ENCODE measurements around the gene HECW1.

Gene HECW1

GRCh38 chr7:43604251-43604650, 491.8 kb downstream of the HECW1 start:
- Histone ChIP-seq H2BK15ac (ENCODE audit: low read depth, poor library complexity, severe bottlenecking) (no peak overlapping the region), H3K23ac (ENCODE audit: low read length in 2 of 2) (no peak overlapping the region)

GRCh38 chr7:43609097-43609496, 496.6 kb downstream of the HECW1 start:
- no peaks in the 10 kb centered on the region for H3K9me3 ChIP-seq (ENCODE audit: control insufficient read depth, low read length)
- no peak overlapping the region for H2BK120ac ChIP-seq (ENCODE audit: low read depth, low read length)
- H2BK12ac ChIP-seq (ENCODE audit: low read length in 2 of 2): no peak overlapping the region
- H3K4ac ChIP-seq (ENCODE audit: low read depth in 1 of 2, low read length in 2 of 2): peak overlapping the region in 1 of 2 experiments; percentile 10
- no peaks in the 10 kb centered on the region for H3K27me3 ChIP-seq (ENCODE audit: control insufficient read depth in 1 of 2, insufficient read depth in 1 of 2, low read length in 2 of 2)
- no peak overlapping the region for H3K27ac ChIP-seq (ENCODE audit: low read length, poor library complexity, severe bottlenecking)
- no peak overlapping the region for H3K4me3 ChIP-seq (ENCODE audit: insufficient read depth in 1 of 2, low read depth in 1 of 2, low read length in 2 of 2)
- no peaks in the 10 kb centered on the region for H3K4me1 ChIP-seq (ENCODE audit: control insufficient read depth, insufficient read depth, low read depth, low read length)
- no peak overlapping the region for H2AK5ac ChIP-seq (ENCODE audit: low read length, severe bottlenecking)
- no peak overlapping the region for H3K4me2 ChIP-seq (ENCODE audit: low read length, poor library complexity, severe bottlenecking)
- H3K79me1 ChIP-seq (replicated peaks; ENCODE audit: low read length, poor library complexity, severe bottlenecking): peaks cover 16% of the 10 kb centered on the region
- H4K8ac ChIP-seq (ENCODE audit: low read length): no peak overlapping the region
- no peak overlapping the region for H3K14ac ChIP-seq (ENCODE audit: low read length in 2 of 2)
- H3K23ac ChIP-seq (ENCODE audit: low read length in 2 of 2): no peak overlapping the region
- H2BK15ac ChIP-seq (ENCODE audit: low read depth, poor library complexity, severe bottlenecking): no peak overlapping the region
- DNase-seq: no peak
- H3K9ac ChIP-seq (ENCODE audit: low read length): no peak overlapping the region
- H3K36me3 ChIP-seq (ENCODE audit: control insufficient read depth in 1 of 2, insufficient read depth in 2 of 2, low read depth in 1 of 2, low read length in 2 of 2): peaks cover 18 to 53% of the 10 kb centered on the region in 2 experiments
- H3K18ac ChIP-seq (ENCODE audit: low read depth in 1 of 2, low read length in 2 of 2): no peak overlapping the region
- no peak overlapping the region for H2AFZ ChIP-seq (ENCODE audit: low read depth, low read length)
- 100% methylated on average over 2 of the region's 2 CpGs for WGBS
- H4K91ac ChIP-seq (ENCODE audit: low read length): no peak overlapping the region
- H2BK5ac ChIP-seq (ENCODE audit: low read depth, low read length, poor library complexity, severe bottlenecking): no peak overlapping the region

More at GRCh38 chr7:43604251-43604650, 491.8 kb downstream of the HECW1 start:
- no peak overlapping the region for H2BK5ac ChIP-seq (ENCODE audit: low read depth, low read length, poor library complexity, severe bottlenecking)
- no peaks in the 10 kb centered on the region for H3K4me1 ChIP-seq (ENCODE audit: control insufficient read depth, insufficient read depth, low read depth, low read length)
- no peak overlapping the region for H3K4ac ChIP-seq (ENCODE audit: low read depth in 1 of 2, low read length in 2 of 2)
- DNase-seq: no peak
- H3K4me3 ChIP-seq (ENCODE audit: insufficient read depth in 1 of 2, low read depth in 1 of 2, low read length in 2 of 2): no peak overlapping the region
- no peak overlapping the region for H3K4me2 ChIP-seq (ENCODE audit: low read length, poor library complexity, severe bottlenecking)
- H2BK12ac ChIP-seq (ENCODE audit: low read length in 2 of 2): no peak overlapping the region
- H3K79me1 ChIP-seq (replicated peaks; ENCODE audit: low read length, poor library complexity, severe bottlenecking): peaks cover 8% of the 10 kb centered on the region
- H2BK120ac ChIP-seq (ENCODE audit: low read depth, low read length): no peak overlapping the region
- no peaks in the 10 kb centered on the region for H3K27me3 ChIP-seq (ENCODE audit: control insufficient read depth in 1 of 2, insufficient read depth in 1 of 2, low read length in 2 of 2)
- no peak overlapping the region for H4K91ac ChIP-seq (ENCODE audit: low read length)
- no peak overlapping the region for H2AFZ ChIP-seq (ENCODE audit: low read depth, low read length)
- no peak overlapping the region for H3K9ac ChIP-seq (ENCODE audit: low read length)
- no peaks in the 10 kb centered on the region for H3K9me3 ChIP-seq (ENCODE audit: control insufficient read depth, low read length)
- H3K27ac ChIP-seq (ENCODE audit: low read length, poor library complexity, severe bottlenecking): no peak overlapping the region
- H2AK5ac ChIP-seq (ENCODE audit: low read length, severe bottlenecking): no peak overlapping the region
- H3K18ac ChIP-seq (ENCODE audit: low read depth in 1 of 2, low read length in 2 of 2): no peak overlapping the region
- H4K8ac ChIP-seq (ENCODE audit: low read length): no peak overlapping the region
- WGBS: no CpG with 5 or more reads among the region's 1 CpG
- no peak overlapping the region for H3K14ac ChIP-seq (ENCODE audit: low read length in 2 of 2)
- H3K36me3 ChIP-seq (ENCODE audit: control insufficient read depth in 1 of 2, insufficient read depth in 2 of 2, low read depth in 1 of 2, low read length in 2 of 2): peaks cover 4 to 77% of the 10 kb centered on the region in 2 experiments

GRCh38 chr7:43612128-43612527, 499.7 kb downstream of the HECW1 start:
- WGBS: 98% methylated on average over 3 of the region's 5 CpGs
- peaks cover 22% of the 10 kb centered on the region for H3K79me1 ChIP-seq (replicated peaks; ENCODE audit: low read length, poor library complexity, severe bottlenecking)
- peak; percentile 26 for DNase-seq

GRCh38 chr7:43612599-43613589, 500.4 kb downstream of the HECW1 start:
- Histone ChIP-seq H3K9ac (ENCODE audit: low read length) (peak overlapping the region; percentile 65), H2BK12ac (ENCODE audit: low read length in 2 of 2) (no peak overlapping the region), H3K4me1 (ENCODE audit: control insufficient read depth, insufficient read depth, low read depth, low read length) (no peaks in the 10 kb centered on the region), H3K14ac (ENCODE audit: low read length in 2 of 2) (no peak overlapping the region), H3K4ac (ENCODE audit: low read depth in 1 of 2, low read length in 2 of 2) (no peak overlapping the region), H3K23ac (ENCODE audit: low read length in 2 of 2) (no peak overlapping the region), H2AK5ac (ENCODE audit: low read length, severe bottlenecking) (no peak overlapping the region), H2BK5ac (ENCODE audit: low read depth, low read length, poor library complexity, severe bottlenecking) (no peak overlapping the region), H2AFZ (ENCODE audit: low read depth, low read length) (no peak overlapping the region), H2BK15ac (ENCODE audit: low read depth, poor library complexity, severe bottlenecking) (no peak overlapping the region), H3K27ac (ENCODE audit: low read length, poor library complexity, severe bottlenecking) (no peak overlapping the region), H2BK120ac (ENCODE audit: low read depth, low read length) (no peak overlapping the region), H3K18ac (ENCODE audit: low read depth in 1 of 2, low read length in 2 of 2) (no peak overlapping the region), H3K9me3 (ENCODE audit: control insufficient read depth, low read length) (no peaks in the 10 kb centered on the region), H4K91ac (ENCODE audit: low read length) (no peak overlapping the region), H4K8ac (ENCODE audit: low read length) (no peak overlapping the region), H3K36me3 (ENCODE audit: control insufficient read depth in 1 of 2, insufficient read depth in 2 of 2, low read depth in 1 of 2, low read length in 2 of 2) (peaks cover 26 to 67% of the 10 kb centered on the region in 2 experiments), H3K4me3 (ENCODE audit: insufficient read depth in 1 of 2, low read depth in 1 of 2, low read length in 2 of 2) (peak overlapping the region in 1 of 2 experiments; percentile 47), H3K79me1 (replicated peaks; ENCODE audit: low read length, poor library complexity, severe bottlenecking) (peaks cover 24% of the 10 kb centered on the region), H3K27me3 (ENCODE audit: control insufficient read depth in 1 of 2, insufficient read depth in 1 of 2, low read length in 2 of 2) (no peaks in the 10 kb centered on the region), H3K4me2 (ENCODE audit: low read length, poor library complexity, severe bottlenecking) (no peak overlapping the region)
- 100% methylated on average over 1 of the region's 3 CpGs for WGBS
- DNase-seq: peak; percentile 64

More at GRCh38 chr7:43612128-43612527, 499.7 kb downstream of the HECW1 start:
- Histone ChIP-seq H2AFZ (ENCODE audit: low read depth, low read length) (no peak overlapping the region), H3K4me3 (ENCODE audit: insufficient read depth in 1 of 2, low read depth in 1 of 2, low read length in 2 of 2) (peak overlapping the region in 1 of 2 experiments; percentile 47), H3K4me1 (ENCODE audit: control insufficient read depth, insufficient read depth, low read depth, low read length) (no peaks in the 10 kb centered on the region), H3K14ac (ENCODE audit: low read length in 2 of 2) (no peak overlapping the region), H3K9me3 (ENCODE audit: control insufficient read depth, low read length) (no peaks in the 10 kb centered on the region), H4K91ac (ENCODE audit: low read length) (no peak overlapping the region), H2BK12ac (ENCODE audit: low read length in 2 of 2) (no peak overlapping the region), H2BK5ac (ENCODE audit: low read depth, low read length, poor library complexity, severe bottlenecking) (no peak overlapping the region), H4K8ac (ENCODE audit: low read length) (no peak overlapping the region), H3K27me3 (ENCODE audit: control insufficient read depth in 1 of 2, insufficient read depth in 1 of 2, low read length in 2 of 2) (no peaks in the 10 kb centered on the region), H2AK5ac (ENCODE audit: low read length, severe bottlenecking) (no peak overlapping the region), H3K9ac (ENCODE audit: low read length) (peak overlapping the region; percentile 65), H3K36me3 (ENCODE audit: control insufficient read depth in 1 of 2, insufficient read depth in 2 of 2, low read depth in 1 of 2, low read length in 2 of 2) (peaks cover 26 to 62% of the 10 kb centered on the region in 2 experiments), H3K23ac (ENCODE audit: low read length in 2 of 2) (no peak overlapping the region), H3K4ac (ENCODE audit: low read depth in 1 of 2, low read length in 2 of 2) (no peak overlapping the region), H3K27ac (ENCODE audit: low read length, poor library complexity, severe bottlenecking) (no peak overlapping the region), H3K18ac (ENCODE audit: low read depth in 1 of 2, low read length in 2 of 2) (no peak overlapping the region), H2BK15ac (ENCODE audit: low read depth, poor library complexity, severe bottlenecking) (no peak overlapping the region), H3K4me2 (ENCODE audit: low read length, poor library complexity, severe bottlenecking) (no peak overlapping the region), H2BK120ac (ENCODE audit: low read depth, low read length) (no peak overlapping the region)
